Measurements from ENCODE around the gene TMEM132A.

Gene TMEM132A

DNA sequence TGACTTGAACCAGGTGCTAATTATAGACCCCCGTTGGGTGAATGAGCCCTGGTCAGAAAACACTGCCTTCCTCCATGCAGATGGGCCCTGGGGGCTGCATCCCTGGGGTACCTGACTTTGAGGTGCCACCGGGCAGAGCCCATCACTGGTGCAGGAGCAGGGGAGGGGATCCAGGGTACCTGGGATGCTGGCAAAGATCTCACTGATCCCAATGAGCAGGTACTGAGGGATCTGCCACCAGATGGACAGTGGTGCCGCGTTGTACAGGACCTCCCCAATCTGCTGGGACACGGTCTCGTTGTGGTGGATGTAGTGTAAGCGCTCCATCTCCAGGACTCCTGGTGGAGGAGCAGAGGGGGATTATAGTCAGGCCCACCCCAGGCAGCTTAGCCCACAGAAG, 15.0 kb downstream of the TMEM132A start:
- no peaks in the 10 kb centered on the region for H3K27me3 ChIP-seq (ENCODE audit: insufficient read depth, low read length)
- H3K4me1 ChIP-seq (ENCODE audit: control insufficient read depth, insufficient read depth, low read length, unreplicated experiment): no peaks in the 10 kb centered on the region
- H2AFZ ChIP-seq (ENCODE audit: low read length, unreplicated experiment): no peak overlapping the region
- H3K27ac ChIP-seq (ENCODE audit: low read depth, low read length): no peak overlapping the region
- peaks cover 1% of the 10 kb centered on the region for H3K79me2 ChIP-seq (ENCODE audit: control insufficient read depth, insufficient read depth, low read length, unreplicated experiment)
- no peak overlapping the region for H3K4me3 ChIP-seq (ENCODE audit: low read depth, low read length)
- peaks cover 22% of the 10 kb centered on the region; the same call in 1 of the 2 replicates for H3K36me3 ChIP-seq (ENCODE audit: insufficient read depth, low read length)

DNA sequence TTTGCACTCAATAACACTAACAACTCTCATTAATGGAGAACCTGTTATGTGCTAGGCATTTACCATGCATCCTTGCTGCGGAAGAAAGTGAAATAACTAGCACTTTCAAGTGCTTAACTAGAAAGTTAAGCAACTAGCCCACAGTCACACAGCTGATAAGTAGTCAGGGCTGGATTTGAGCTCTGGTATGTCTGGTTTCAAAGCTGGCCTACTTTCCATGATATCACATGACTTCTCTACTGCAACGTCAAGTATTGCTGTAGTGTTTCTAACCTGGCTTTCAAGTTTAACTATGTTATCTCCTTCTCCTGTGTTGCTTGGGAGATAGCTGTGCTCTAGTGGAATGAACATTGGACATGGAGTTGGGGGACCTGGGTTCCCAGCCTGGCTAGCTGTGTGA, 15.6 kb downstream of the TMEM132A start:
- no peak overlapping the region for H3K27ac ChIP-seq (ENCODE audit: low read depth, low read length)
- H3K4me3 ChIP-seq (ENCODE audit: low read depth, low read length): no peak overlapping the region
- H2AFZ ChIP-seq (ENCODE audit: low read length, unreplicated experiment): no peak overlapping the region
- H3K27me3 ChIP-seq (ENCODE audit: insufficient read depth, low read length): no peaks in the 10 kb centered on the region
- peaks cover 2% of the 10 kb centered on the region for H3K79me2 ChIP-seq (ENCODE audit: control insufficient read depth, insufficient read depth, low read length, unreplicated experiment)
- no peaks in the 10 kb centered on the region for H3K4me1 ChIP-seq (ENCODE audit: control insufficient read depth, insufficient read depth, low read length, unreplicated experiment)
- H3K36me3 ChIP-seq (ENCODE audit: insufficient read depth, low read length): peaks cover 26% of the 10 kb centered on the region

DNA sequence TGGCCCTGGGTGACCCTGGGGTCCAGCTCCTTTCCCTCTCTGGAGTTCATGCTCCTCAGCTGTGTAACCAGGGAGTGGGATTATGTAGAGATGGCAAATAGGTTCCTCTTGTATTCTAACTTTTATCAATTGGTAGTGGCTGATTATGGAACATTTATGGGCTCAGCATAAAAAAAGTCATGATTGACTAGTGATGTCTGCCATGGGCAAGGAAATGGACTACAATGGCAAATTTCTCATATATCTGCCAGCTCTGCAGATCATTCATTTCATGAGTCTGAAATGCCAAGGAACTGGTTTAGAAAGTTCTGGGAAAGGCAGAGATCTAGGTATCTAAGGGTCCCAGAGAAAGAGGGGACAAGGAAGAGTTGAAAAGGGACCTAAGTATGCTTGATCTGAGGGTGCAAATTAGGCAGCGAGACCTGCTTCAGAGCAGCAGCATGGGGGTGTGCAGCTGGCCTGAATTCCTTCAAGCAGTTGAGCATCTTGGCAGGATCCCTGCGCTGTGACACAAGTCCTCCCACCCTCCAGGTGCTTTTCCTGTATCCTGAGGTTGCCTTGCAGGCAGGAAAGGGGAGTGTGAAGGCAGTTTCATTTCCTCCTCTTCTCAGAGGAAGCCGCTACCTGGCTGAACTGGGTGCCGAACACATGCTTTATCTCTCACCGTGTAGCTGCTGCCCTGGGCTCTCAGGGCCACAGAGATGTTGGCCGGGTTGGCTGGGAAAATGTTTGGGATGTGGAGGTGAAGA, 17.3 kb downstream of the TMEM132A start:
- no peaks in the 10 kb centered on the region for H3K4me1 ChIP-seq (ENCODE audit: control insufficient read depth, insufficient read depth, low read length, unreplicated experiment)
- H3K4me3 ChIP-seq (ENCODE audit: low read depth, low read length): no peak overlapping the region
- peaks cover 35% of the 10 kb centered on the region for H3K36me3 ChIP-seq (ENCODE audit: insufficient read depth, low read length)
- H3K27me3 ChIP-seq (ENCODE audit: insufficient read depth, low read length): no peaks in the 10 kb centered on the region
- no peak overlapping the region for H2AFZ ChIP-seq (ENCODE audit: low read length, unreplicated experiment)
- H3K27ac ChIP-seq (ENCODE audit: low read depth, low read length): no peak overlapping the region
- H3K79me2 ChIP-seq (ENCODE audit: control insufficient read depth, insufficient read depth, low read length, unreplicated experiment): peaks cover 11% of the 10 kb centered on the region

GRCh38 chr11:60942219-60942618, 18.0 kb downstream of the TMEM132A start:
- H3K4me3 ChIP-seq (ENCODE audit: low read depth, low read length): no peak overlapping the region
- H3K79me2 ChIP-seq (ENCODE audit: control insufficient read depth, insufficient read depth, low read length, unreplicated experiment): peaks cover 12% of the 10 kb centered on the region
- H3K27ac ChIP-seq (ENCODE audit: low read depth, low read length): no peak overlapping the region
- H3K36me3 ChIP-seq (ENCODE audit: insufficient read depth, low read length): peaks cover 35% of the 10 kb centered on the region
- no peak overlapping the region for H2AFZ ChIP-seq (ENCODE audit: low read length, unreplicated experiment)
- H3K4me1 ChIP-seq (ENCODE audit: control insufficient read depth, insufficient read depth, low read length, unreplicated experiment): no peaks in the 10 kb centered on the region
- H3K27me3 ChIP-seq (ENCODE audit: insufficient read depth, low read length): no peaks in the 10 kb centered on the region

GRCh38 chr11:60942970-60943565, 18.8 kb downstream of the TMEM132A start:
- no peak overlapping the region for H3K4me3 ChIP-seq (ENCODE audit: low read depth, low read length)
- no peaks in the 10 kb centered on the region for H3K27me3 ChIP-seq (ENCODE audit: insufficient read depth, low read length)
- no peak overlapping the region for H2AFZ ChIP-seq (ENCODE audit: low read length, unreplicated experiment)
- no peaks in the 10 kb centered on the region for H3K4me1 ChIP-seq (ENCODE audit: control insufficient read depth, insufficient read depth, low read length, unreplicated experiment)
- peaks cover 35% of the 10 kb centered on the region for H3K36me3 ChIP-seq (ENCODE audit: insufficient read depth, low read length)
- no peak overlapping the region for H3K27ac ChIP-seq (ENCODE audit: low read depth, low read length)
- H3K79me2 ChIP-seq (ENCODE audit: control insufficient read depth, insufficient read depth, low read length, unreplicated experiment): peaks cover 12% of the 10 kb centered on the region

DNA sequence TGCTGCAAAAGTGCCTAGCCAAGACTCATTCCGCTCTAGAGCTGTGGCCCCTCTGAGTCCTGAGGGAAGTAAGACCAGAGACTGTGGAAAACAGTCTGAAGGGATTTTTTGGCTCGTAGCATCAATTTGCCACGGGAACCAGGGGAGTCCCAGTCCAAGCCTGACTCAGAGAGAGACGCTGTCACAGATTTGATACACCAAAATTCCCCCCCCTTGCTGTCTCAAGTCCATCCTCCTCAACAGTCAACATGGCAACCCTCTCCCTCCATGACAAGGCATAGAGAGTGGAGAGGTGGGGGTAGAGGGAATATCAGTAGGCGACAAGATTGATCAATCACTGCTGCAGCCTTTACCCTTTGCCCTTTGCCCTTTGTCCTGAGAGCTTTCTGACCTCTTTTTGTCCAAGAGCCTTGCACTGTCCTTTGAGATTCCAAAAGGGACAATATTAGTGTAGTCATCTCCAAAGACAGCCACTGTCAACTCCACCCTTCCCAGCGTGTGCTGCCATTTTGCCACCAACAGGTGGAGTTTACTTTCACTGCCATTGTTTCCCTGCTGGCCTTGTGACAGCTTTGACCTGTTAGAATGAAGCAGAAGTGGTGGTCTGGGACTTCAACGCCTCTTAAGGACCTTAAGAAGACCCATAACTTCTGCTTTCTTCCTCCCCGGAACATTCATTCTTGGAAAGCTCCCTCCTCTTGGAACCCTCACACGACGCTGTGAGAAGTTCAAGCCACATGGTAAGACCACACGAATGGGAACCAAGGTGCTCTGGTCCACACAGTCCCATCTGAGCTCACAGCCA, 20.4 kb downstream of the TMEM132A start:
- no peak overlapping the region for H2AFZ ChIP-seq (ENCODE audit: low read length, unreplicated experiment)
- no peak overlapping the region for H3K27ac ChIP-seq (ENCODE audit: low read depth, low read length)
- H3K79me2 ChIP-seq (ENCODE audit: control insufficient read depth, insufficient read depth, low read length, unreplicated experiment): peaks cover 19% of the 10 kb centered on the region
- no peak overlapping the region for H3K4me3 ChIP-seq (ENCODE audit: low read depth, low read length)
- H3K36me3 ChIP-seq (ENCODE audit: insufficient read depth, low read length): peaks cover 35% of the 10 kb centered on the region
- H3K4me1 ChIP-seq (ENCODE audit: control insufficient read depth, insufficient read depth, low read length, unreplicated experiment): no peaks in the 10 kb centered on the region
- no peaks in the 10 kb centered on the region for H3K27me3 ChIP-seq (ENCODE audit: insufficient read depth, low read length)

DNA sequence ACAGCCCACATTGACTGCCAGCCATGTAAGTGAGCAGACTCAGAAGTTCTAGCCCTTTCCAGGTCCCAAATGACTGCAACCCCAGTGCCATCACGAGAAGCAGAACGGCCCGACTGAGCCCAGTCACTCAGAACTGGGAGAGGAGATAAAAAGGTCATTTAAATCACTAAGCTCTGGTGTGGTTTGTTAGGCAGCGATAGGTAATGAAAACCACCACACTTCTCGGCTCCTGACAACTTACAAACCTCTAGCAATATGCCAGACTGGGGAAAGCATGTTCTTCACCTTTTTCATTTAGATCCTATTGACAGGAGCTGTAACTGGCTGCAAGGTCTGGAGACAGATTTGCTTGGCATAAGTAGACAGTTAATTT, 21.0 kb downstream of the TMEM132A start:
- H3K27ac ChIP-seq (ENCODE audit: low read depth, low read length): no peak overlapping the region
- H2AFZ ChIP-seq (ENCODE audit: low read length, unreplicated experiment): no peak overlapping the region
- H3K4me1 ChIP-seq (ENCODE audit: control insufficient read depth, insufficient read depth, low read length, unreplicated experiment): peaks cover 3% of the 10 kb centered on the region
- no peaks in the 10 kb centered on the region for H3K27me3 ChIP-seq (ENCODE audit: insufficient read depth, low read length)
- no peak overlapping the region for H3K4me3 ChIP-seq (ENCODE audit: low read depth, low read length)
- H3K36me3 ChIP-seq (ENCODE audit: insufficient read depth, low read length): peaks cover 29% of the 10 kb centered on the region
- peaks cover 19% of the 10 kb centered on the region for H3K79me2 ChIP-seq (ENCODE audit: control insufficient read depth, insufficient read depth, low read length, unreplicated experiment)

GRCh38 chr11:60946601-60947264, 22.5 kb downstream of the TMEM132A start:
- Histone ChIP-seq H2AFZ (ENCODE audit: low read length, unreplicated experiment) (no peak overlapping the region), H3K4me1 (ENCODE audit: control insufficient read depth, insufficient read depth, low read length, unreplicated experiment) (peaks cover 3% of the 10 kb centered on the region), H3K27ac (ENCODE audit: low read depth, low read length) (no peak overlapping the region), H3K27me3 (ENCODE audit: insufficient read depth, low read length) (no peaks in the 10 kb centered on the region), H3K4me3 (ENCODE audit: low read depth, low read length) (no peak overlapping the region), H3K36me3 (ENCODE audit: insufficient read depth, low read length) (peaks cover 18% of the 10 kb centered on the region), H3K79me2 (ENCODE audit: control insufficient read depth, insufficient read depth, low read length, unreplicated experiment) (peaks cover 30% of the 10 kb centered on the region)

- Histone ChIP-seq H3K27me3 (ENCODE audit: insufficient read depth, low read length) (no peaks in the 10 kb centered on the region), H3K79me2 (ENCODE audit: control insufficient read depth, insufficient read depth, low read length, unreplicated experiment) (peaks cover 30% of the 10 kb centered on the region), H3K36me3 (ENCODE audit: insufficient read depth, low read length) (peaks cover 15% of the 10 kb centered on the region), H2AFZ (ENCODE audit: low read length, unreplicated experiment) (no peak overlapping the region), H3K4me3 (ENCODE audit: low read depth, low read length) (no peak overlapping the region), H3K27ac (ENCODE audit: low read depth, low read length) (no peak overlapping the region), H3K4me1 (ENCODE audit: control insufficient read depth, insufficient read depth, low read length, unreplicated experiment) (peaks cover 3% of the 10 kb centered on the region)
These were observed 23.4 kb downstream of the TMEM132A start for GRCh38 chr11:60947700-60948099.

DNA sequence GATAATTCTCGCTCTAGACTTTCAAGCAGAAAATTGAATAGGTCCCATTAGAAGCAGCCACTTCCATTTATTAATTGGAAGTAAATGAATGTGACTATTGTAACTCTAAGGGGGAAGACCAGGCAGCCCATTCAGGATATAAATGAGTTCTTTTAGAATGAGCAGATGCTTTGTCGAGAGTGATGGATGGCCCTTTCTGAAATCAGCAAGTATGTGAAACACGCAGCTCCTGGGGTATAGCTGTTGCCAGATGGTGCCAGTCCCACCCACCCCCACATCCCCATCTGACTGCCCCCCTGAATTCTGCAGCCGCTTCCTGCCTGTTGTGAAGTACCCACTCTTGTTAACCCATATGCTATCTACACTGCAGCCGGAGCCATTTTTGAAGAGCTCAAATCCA, 24.0 kb downstream of the TMEM132A start:
- no peak overlapping the region for H3K27ac ChIP-seq (ENCODE audit: low read depth, low read length)

More for the DNA sequence above, 24.0 kb downstream of the TMEM132A start:
- no peaks in the 10 kb centered on the region for H3K27me3 ChIP-seq (ENCODE audit: insufficient read depth, low read length)
- H3K79me2 ChIP-seq (ENCODE audit: control insufficient read depth, insufficient read depth, low read length, unreplicated experiment): peaks cover 30% of the 10 kb centered on the region
- H2AFZ ChIP-seq (ENCODE audit: low read length, unreplicated experiment): no peak overlapping the region
- H3K4me1 ChIP-seq (ENCODE audit: control insufficient read depth, insufficient read depth, low read length, unreplicated experiment): peaks cover 3% of the 10 kb centered on the region
- H3K36me3 ChIP-seq (ENCODE audit: insufficient read depth, low read length): peaks cover 15% of the 10 kb centered on the region
- no peak overlapping the region for H3K4me3 ChIP-seq (ENCODE audit: low read depth, low read length)

All from ACC112 (cell line).